Smooth muscle cell (in vitro differentiated cells): Measurements from ENCODE around the gene IQCK. TPM values are rescaled to one million over a fixed set of nuclear protein-coding genes. Genes with fewer than 3 reads are reported as not detected.

Experiments
- DNase-seq: peaks from one replicate; lab custom pipeline; 2025; ENCODE audit not compliant: unreplicated experiment; lab: John Stamatoyannopoulos, UW
- H2AFZ ChIP-seq: fragments of 200-600 bp; sonication (generic); 2 replicates; pipeline ENCODE4 v1.6.0; 2016; ENCODE audit warnings: antibody characterized with exemption, low read depth, mild to moderate bottlenecking
- H3F3A ChIP-seq: fragments of 200-600 bp; sonication (generic); 2 replicates; pipeline ENCODE4 v1.6.0; 2017; ENCODE audit warnings: antibody characterized with exemption, low read depth
- H3K27ac ChIP-seq: fragments of 200-600 bp; sonication (generic); 2 replicates; pipeline ENCODE4 v1.5.1; 2016; ENCODE audit warnings: low read depth, mild to moderate bottlenecking
- H3K27me3 ChIP-seq: fragments of 200-600 bp; sonication (generic); 2 replicates; pipeline ENCODE4 v1.6.1; 2016; ENCODE audit warnings: low read depth, mild to moderate bottlenecking
- H3K36me3 ChIP-seq: fragments of 200-600 bp; sonication (generic); 2 replicates; pipeline ENCODE4 v1.5.1; 2016; ENCODE audit warnings: low read depth
- H3K4me1 ChIP-seq: fragments of 200-600 bp; sonication (generic); 2 replicates; pipeline ENCODE4 v1.5.1; 2016; ENCODE audit warnings: low read depth
- H3K4me2 ChIP-seq: fragments of 200-600 bp; sonication (generic); 2 replicates; pipeline ENCODE4 v1.6.0; 2016; ENCODE audit warnings: mild to moderate bottlenecking
- H3K4me3 ChIP-seq: fragments of 200-600 bp; sonication (generic); 2 replicates; pipeline ENCODE4 v1.5.1; 2016; ENCODE audit warnings: mild to moderate bottlenecking
- H3K79me2 ChIP-seq: fragments of 200-600 bp; sonication (generic); 2 replicates; pipeline ENCODE4 v1.6.0; 2016; ENCODE audit warnings: low read depth, mild to moderate bottlenecking
- H3K9ac ChIP-seq: fragments of 200-600 bp; sonication (generic); 2 replicates; pipeline ENCODE4 v1.6.0; 2016; ENCODE audit warnings: low read depth
- H3K9me3 ChIP-seq: fragments of 200-600 bp; sonication (generic); replicated peaks from 2 replicates; pipeline ENCODE4 v1.5.1; 2016; ENCODE audit warnings: low read depth
- H4K20me1 ChIP-seq: fragments of 200-600 bp; sonication (generic); 2 replicates; pipeline ENCODE4 v1.6.0; 2016; ENCODE audit warnings: low read depth
- CTCF ChIP-seq: fragments of 200-600 bp; sonication (generic); IDR thresholded peaks from 2 replicates; pipeline ENCODE4 v1.5.1; 2017; ENCODE audit warnings: borderline replicate concordance, mild to moderate bottlenecking, antibody characterized with exemption; ENCODE audit not compliant: insufficient read depth, poor library complexity, severe bottlenecking
- WGBS: methylation state at CpG from one replicate; pipeline ENCODE4 v1.1.7; 2016; ENCODE audit warnings: low lambda C conversion rate; 5-methylcytosine and 5-hydroxymethylcytosine counted together
- polyA plus RNA-seq: library from polyadenylated mRNA; unstranded; fragments of >200 nt; fragmentation: Nextera tagmentation; extraction: Ambion mirVana; gene quantifications from 2 replicates; pipeline ENCODE4 v1.2.1, GENCODE V29; 2016
- total RNA-seq: library from RNA; depleted of rRNA; stranded (reverse); fragments of >200 nt; gene quantifications from 2 replicates; pipeline ENCODE4 v1.2.3, GENCODE V29; 2014

IQCK gene
- total and polyA plus RNA-seq, 2 experiments from 2014 or later = 11.2 to 14.6 TPM

- Histone ChIP-seq H3K27me3 (no peaks in the 10 kb centered on the region), H3K27ac (peak overlapping the region; percentile 53), H3K4me3 (peak overlapping the region; percentile 97), H3K4me1 (peaks cover 11% of the 10 kb centered on the region), H3F3A (no peaks in the 10 kb centered on the region), H4K20me1 (peaks cover 11% of the 10 kb centered on the region), H3K9ac (peak overlapping the region; percentile 80), H3K36me3 (no peaks in the 10 kb centered on the region), H2AFZ (peak overlapping the region; percentile 95), H3K4me2 (peak overlapping the region; percentile 98), H3K79me2 (peaks cover 33% of the 10 kb centered on the region), H3K9me3 (no peaks in the 10 kb centered on the region)
- DNase-seq = no peak
- WGBS = 0% methylated on average over 19 of the region's 21 CpGs
- no peak for TF ChIP-seq CTCF
These were observed 524 bp downstream of the IQCK start for GRCh38 chr16:19718624-19718965.

- Histone ChIP-seq H3K9ac (no peak overlapping the region), H3K9me3 (no peaks in the 10 kb centered on the region), H3K4me2 (no peak overlapping the region), H3K4me1 (no peaks in the 10 kb centered on the region), H3K79me2 (peaks cover 13% of the 10 kb centered on the region), H3K27me3 (no peaks in the 10 kb centered on the region), H4K20me1 (no peaks in the 10 kb centered on the region), H3F3A (no peaks in the 10 kb centered on the region), H3K36me3 (no peaks in the 10 kb centered on the region), H3K4me3 (no peak overlapping the region), H3K27ac (no peak overlapping the region), H2AFZ (no peak overlapping the region)
- WGBS = 91% methylated on average over 11 of the region's 11 CpGs
- TF ChIP-seq CTCF = no peak
- DNase-seq = no peak
These were observed 4.3 kb downstream of the IQCK start for GRCh38 chr16:19722269-19722952.

DNA sequence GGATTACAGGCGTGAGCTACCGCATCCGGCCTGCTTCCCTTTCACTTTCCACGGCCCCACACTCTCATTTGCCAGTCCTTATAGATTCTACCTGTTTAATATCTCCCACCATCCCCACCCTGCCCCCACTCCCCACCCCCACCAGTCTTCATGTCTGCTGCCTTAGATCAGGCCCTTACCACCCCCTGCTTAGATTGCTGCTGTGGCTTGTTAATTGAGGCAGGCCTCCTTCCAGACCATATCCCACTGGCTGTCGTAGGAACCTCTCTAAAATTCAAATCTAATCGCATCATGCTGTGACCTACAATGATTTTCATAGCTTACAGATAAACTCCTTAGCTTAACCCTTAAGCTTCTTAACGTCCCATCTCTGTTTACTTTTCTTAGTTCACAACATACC, 4.9 kb downstream of the IQCK start:
- Histone ChIP-seq H3K4me2 (no peak overlapping the region), H3K36me3 (no peaks in the 10 kb centered on the region), H3K27me3 (no peaks in the 10 kb centered on the region), H3K27ac (no peak overlapping the region), H3K9ac (no peak overlapping the region), H3K9me3 (no peaks in the 10 kb centered on the region), H2AFZ (no peak overlapping the region), H3K4me1 (no peaks in the 10 kb centered on the region), H3K79me2 (peaks cover 12% of the 10 kb centered on the region), H3F3A (no peaks in the 10 kb centered on the region), H3K4me3 (no peak overlapping the region), H4K20me1 (no peaks in the 10 kb centered on the region)
- no peak for DNase-seq
- WGBS = 71% methylated on average over 7 of the region's 7 CpGs
- TF ChIP-seq CTCF = no peak

GRCh38 chr16:19728636-19728965, 10.5 kb downstream of the IQCK start:
- 96% methylated on average over 3 of the region's 3 CpGs for WGBS
- H3K9me3 ChIP-seq = no peaks in the 10 kb centered on the region
- H3K27ac ChIP-seq = no peak overlapping the region
- H3K4me2 ChIP-seq = no peak overlapping the region
- no peaks in the 10 kb centered on the region for H3K79me2 ChIP-seq
- DNase-seq = no peak
- H3K9ac ChIP-seq = no peak overlapping the region
- no peaks in the 10 kb centered on the region for H4K20me1 ChIP-seq
- no peak overlapping the region for H3K4me3 ChIP-seq
- H3K36me3 ChIP-seq = no peaks in the 10 kb centered on the region
- H2AFZ ChIP-seq = no peak overlapping the region
- H3K4me1 ChIP-seq = no peaks in the 10 kb centered on the region
- no peak for TF ChIP-seq CTCF
- H3F3A ChIP-seq = no peaks in the 10 kb centered on the region
- H3K27me3 ChIP-seq = no peaks in the 10 kb centered on the region
